Endothelial cell of umbilical vein (primary cell): Measurements from ENCODE around the gene SLC25A21.
"Not testable (repeated sequence)": the region's sequence is repeated elsewhere in the genome, so short reads cannot be mapped to it uniquely, and the experiment has no call there.

Experiments used
- EZH2 ChIP-seq: IDR thresholded peaks from 2 replicates; pipeline ENCODE4 v1.6.1; 2012; ENCODE audit warnings: borderline replicate concordance, low read depth, mild to moderate bottlenecking, moderate library complexity, low read length, inconsistent platforms; ENCODE audit not compliant: severe bottlenecking
- TF ChIP-seq, protein P1 (sequence below), 2 donors: IDR thresholded peaks; 1 replicate in 1 of 2; 2 replicates in 1 of 2; pipeline ENCODE4 v1.5.1; 2011; ENCODE audit warnings: low read length in 2 of 2, mild to moderate bottlenecking in 2 of 2, moderate library complexity in 2 of 2, control low read depth in 1 of 2, inconsistent platforms in 1 of 2, low read depth in 1 of 2; ENCODE audit not compliant: insufficient read depth in 1 of 2; ENCODE audit errors: extremely low read depth in 1 of 2
- TF ChIP-seq, protein P2 (sequence below): IDR thresholded peaks from 2 replicates; pipeline ENCODE4 v1.6.1; 2011; ENCODE audit not compliant: insufficient read depth, insufficient read length

DNA sequence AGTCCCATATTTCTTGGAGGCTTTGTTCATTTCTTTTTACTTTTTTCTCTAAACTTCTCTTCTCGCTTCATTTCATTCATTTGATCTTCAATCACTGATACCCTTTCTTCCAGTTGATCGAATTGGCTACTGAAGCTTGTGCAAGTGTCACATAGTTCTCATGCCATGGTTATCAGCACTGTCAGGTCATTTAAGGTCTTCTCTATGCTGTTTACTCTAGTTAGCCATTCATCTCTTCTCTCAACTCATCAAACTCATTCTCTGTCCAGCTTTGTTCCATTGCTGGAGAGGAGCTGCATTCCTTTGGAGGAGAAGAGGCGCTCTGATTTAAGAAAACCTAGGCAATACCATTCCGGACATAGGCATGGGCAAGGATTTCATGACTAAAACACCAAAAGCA, 192.0 kb downstream of the SLC25A21 start:
- TF ChIP-seq, protein P1, sequence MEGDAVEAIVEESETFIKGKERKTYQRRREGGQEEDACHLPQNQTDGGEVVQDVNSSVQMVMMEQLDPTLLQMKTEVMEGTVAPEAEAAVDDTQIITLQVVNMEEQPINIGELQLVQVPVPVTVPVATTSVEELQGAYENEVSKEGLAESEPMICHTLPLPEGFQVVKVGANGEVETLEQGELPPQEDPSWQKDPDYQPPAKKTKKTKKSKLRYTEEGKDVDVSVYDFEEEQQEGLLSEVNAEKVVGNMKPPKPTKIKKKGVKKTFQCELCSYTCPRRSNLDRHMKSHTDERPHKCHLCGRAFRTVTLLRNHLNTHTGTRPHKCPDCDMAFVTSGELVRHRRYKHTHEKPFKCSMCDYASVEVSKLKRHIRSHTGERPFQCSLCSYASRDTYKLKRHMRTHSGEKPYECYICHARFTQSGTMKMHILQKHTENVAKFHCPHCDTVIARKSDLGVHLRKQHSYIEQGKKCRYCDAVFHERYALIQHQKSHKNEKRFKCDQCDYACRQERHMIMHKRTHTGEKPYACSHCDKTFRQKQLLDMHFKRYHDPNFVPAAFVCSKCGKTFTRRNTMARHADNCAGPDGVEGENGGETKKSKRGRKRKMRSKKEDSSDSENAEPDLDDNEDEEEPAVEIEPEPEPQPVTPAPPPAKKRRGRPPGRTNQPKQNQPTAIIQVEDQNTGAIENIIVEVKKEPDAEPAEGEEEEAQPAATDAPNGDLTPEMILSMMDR (IDR thresholded peaks at IDR 0.05; ENCODE audit: extremely low read depth in 1 of 2, insufficient read depth in 1 of 2, low read depth in 1 of 2, low read length in 2 of 2), result not testable (repeated sequence)
- TF ChIP-seq, protein P2, sequence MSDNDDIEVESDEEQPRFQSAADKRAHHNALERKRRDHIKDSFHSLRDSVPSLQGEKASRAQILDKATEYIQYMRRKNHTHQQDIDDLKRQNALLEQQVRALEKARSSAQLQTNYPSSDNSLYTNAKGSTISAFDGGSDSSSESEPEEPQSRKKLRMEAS, result not testable (repeated sequence)
- TF ChIP-seq EZH2, result not testable (repeated sequence)
